A673 (cell line): ENCODE data around the gene SMOC2. TPM values are rescaled to one million over a fixed set of nuclear protein-coding genes. Genes with fewer than 3 reads are reported as not detected.

Source experiments
- BruUV-seq: library from RNA; stranded (reverse); fragments of 400-500 nt; replicated peaks from 2 replicates; lab custom pipeline; 2021; lab: Mats Ljungman, UMichigan
- CTCF ChIA-PET: fragments of 300-600 bp; sonication (Branson Sonifier 250); formaldehyde crosslinking; loops from one replicate; lab custom pipeline; 2022; ENCODE audit warnings: antibody characterized with exemption; lab: Charles Lee
- POLR2A ChIA-PET: fragments of 300-600 bp; sonication (Branson Sonifier 250); formaldehyde crosslinking; loops from one replicate; lab custom pipeline; 2022; ENCODE audit warnings: antibody characterized with exemption; ENCODE audit not compliant: low non-redundant PET; lab: Charles Lee
- DNase-seq: peaks from one replicate; pipeline ENCODE4 v3.0.0-alpha.2; 2015; ENCODE audit warnings: low spot score
- H3K27ac ChIP-seq: fragments of 200-600 bp; sonication (generic); 2 replicates; pipeline ENCODE4 v1.5.1; 2016; ENCODE audit warnings: mixed run types, low read depth, mild to moderate bottlenecking, mixed read lengths, antibody characterized with exemption, low read length; ENCODE audit not compliant: poor library complexity, severe bottlenecking
- H3K27me3 ChIP-seq: fragments of 200-600 bp; sonication (generic); replicated peaks from 2 replicates; pipeline ENCODE4 v1.6.1; 2017; ENCODE audit warnings: mixed run types, low read depth, mild to moderate bottlenecking, mixed read lengths, antibody characterized with exemption, low read length; ENCODE audit not compliant: insufficient read depth, poor library complexity
- H3K36me3 ChIP-seq: fragments of 200-600 bp; sonication (generic); 2 replicates; pipeline ENCODE4 v1.6.1; 2016; ENCODE audit warnings: mixed run types, mild to moderate bottlenecking, mixed read lengths, antibody characterized with exemption, low read length; ENCODE audit not compliant: insufficient read depth, poor library complexity, severe bottlenecking
- H3K4me1 ChIP-seq: fragments of 200-600 bp; sonication (generic); 2 replicates; pipeline ENCODE4 v1.6.1; 2017; ENCODE audit warnings: mixed run types, mild to moderate bottlenecking, mixed read lengths, antibody characterized with exemption, low read length; ENCODE audit not compliant: insufficient read depth, poor library complexity, severe bottlenecking
- H3K4me3 ChIP-seq: fragments of 200-600 bp; sonication (generic); 2 replicates; pipeline ENCODE4 v1.5.1; 2016; ENCODE audit warnings: low read depth, mixed run types, mild to moderate bottlenecking, mixed read lengths, low read length; ENCODE audit not compliant: poor library complexity, severe bottlenecking
- H3K9me3 ChIP-seq: fragments of 200-600 bp; sonication (generic); 2 replicates; pipeline ENCODE4 v1.6.1; 2016; ENCODE audit warnings: mixed run types, low read depth, mild to moderate bottlenecking, mixed read lengths, antibody characterized with exemption, low read length; ENCODE audit not compliant: poor library complexity, severe bottlenecking
- CTCF ChIP-seq: fragments of 300-800, 200-600 bp; sonication (generic); conservative IDR thresholded peaks from 2 replicates; pipeline ENCODE4 v1.5.1; 2017; ENCODE audit warnings: low read depth, mild to moderate bottlenecking, antibody characterized with exemption, low read length, moderate library complexity, mixed read lengths
- EZH2 ChIP-seq: fragments of 200-600 bp; sonication (generic); IDR thresholded peaks from 2 replicates; pipeline ENCODE4 v1.6.1; 2017; ENCODE audit warnings: borderline replicate concordance, low read depth, mild to moderate bottlenecking, mixed read lengths, antibody characterized with exemption, low read length; ENCODE audit not compliant: poor library complexity, severe bottlenecking
- intact Hi-C: fragments of 100-400 bp; cut with micrococcal nuclease; formaldehyde crosslinking; loops from one replicate; pipeline ENCODE4 v1.10.0; 2022; ENCODE audit not compliant: unreplicated experiment
- total RNA-seq: library from RNA; stranded (reverse); gene quantifications from 2 replicates; pipeline ENCODE4 v1.2.3, GENCODE V29; 2021

The SMOC2 gene
- total RNA-seq, 1 experiment from 2014 or later, result 1.8 TPM

- no peaks in the 10 kb centered on the region for H3K4me1 ChIP-seq
- no peaks in the 10 kb centered on the region for H3K27me3 ChIP-seq
- POLR2A ChIA-PET, result no interaction called here
- no peak overlapping the region for H3K4me3 ChIP-seq
- no TSS peak for BruUV-seq
- H3K36me3 ChIP-seq, result no peaks in the 10 kb centered on the region
- H3K9me3 ChIP-seq, result no peaks in the 10 kb centered on the region
- no peak overlapping the region for H3K27ac ChIP-seq
- intact Hi-C loops, result no loop called here
- CTCF ChIA-PET, result no interaction called here
- TF ChIP-seq CTCF (no peak), EZH2 (no peak)
- DNase-seq, result no peak
Measured at GRCh38 chr6:168532070-168532469, 91.1 kb downstream of the SMOC2 start.

- DNase-seq, result no peak
- TF ChIP-seq CTCF (no peak), EZH2 (no peak)
- H3K27me3 ChIP-seq, result no peaks in the 10 kb centered on the region
- ChIA-PET POLR2A (no interaction called here), CTCF (no interaction called here)
- H3K4me1 ChIP-seq, result no peaks in the 10 kb centered on the region
- intact Hi-C loops, result no loop called here
- no peak overlapping the region for H3K27ac ChIP-seq
- no TSS peak for BruUV-seq
- no peaks in the 10 kb centered on the region for H3K36me3 ChIP-seq
- no peaks in the 10 kb centered on the region for H3K9me3 ChIP-seq
- H3K4me3 ChIP-seq, result no peak overlapping the region
Measured at GRCh38 chr6:168533414-168533813, 92.4 kb downstream of the SMOC2 start.

GRCh38 chr6:168534265-168534664 is 93.3 kb downstream of the SMOC2 start:
- no peaks in the 10 kb centered on the region for H3K36me3 ChIP-seq
- H3K4me1 ChIP-seq, result no peaks in the 10 kb centered on the region
- H3K27me3 ChIP-seq, result no peaks in the 10 kb centered on the region
- H3K27ac ChIP-seq, result no peak overlapping the region
- H3K4me3 ChIP-seq, result no peak overlapping the region
- no peaks in the 10 kb centered on the region for H3K9me3 ChIP-seq
- CTCF ChIA-PET, result no interaction called here
- POLR2A ChIA-PET, result no interaction called here
- intact Hi-C loops, result no loop called here
- no TSS peak for BruUV-seq
- TF ChIP-seq CTCF (no peak), EZH2 (no peak)
- no peak for DNase-seq
